Esophagus muscularis mucosa (tissue), 4 donors: ENCODE data around the gene TUSC2. TPM values are rescaled to one million over a fixed set of nuclear protein-coding genes. Genes with fewer than 3 reads are reported as not detected.

Source experiments
- DNase-seq: peaks from one replicate; pipeline ENCODE4 v3.0.0-alpha.2; 2017; ENCODE audit errors: extremely low spot score
- H3K27ac ChIP-seq, 4 donors: fragments of 200-600 bp; sonication (generic); replicated peaks in 1 of 4; 1 replicate in 3 of 4; 2 replicates in 1 of 4; pipeline ENCODE4 v1.5.1; 2016 to 2019; ENCODE audit warnings: mild to moderate bottlenecking in 1 of 4
- H3K27me3 ChIP-seq, 4 donors: fragments of 200-600 bp; sonication (generic); one replicate each; pipeline versions ENCODE4 v1.5.1 to v1.6.0; 2016 to 2019
- H3K36me3 ChIP-seq, 4 donors: fragments of 200-600 bp; sonication (generic); one replicate each; pipeline ENCODE4 v1.5.1; 2016 to 2019
- H3K4me1 ChIP-seq, 4 donors: fragments of 200-600 bp; sonication (generic); one replicate each; pipeline ENCODE4 v1.5.1; 2016 to 2019
- H3K4me3 ChIP-seq, 4 donors: fragments of 200-600 bp; sonication (generic); 1 replicate in 2 of 4; 2 replicates in 2 of 4; pipeline ENCODE4 v1.5.1; 2016 to 2019; ENCODE audit warnings: mild to moderate bottlenecking in 4 of 4, moderate library complexity in 1 of 4
- H3K9me3 ChIP-seq, 4 donors: fragments of 200-600 bp; sonication (generic); 1 replicate in 3 of 4; 2 replicates in 1 of 4; pipeline ENCODE4 v1.5.1; 2016 to 2019
- CTCF ChIP-seq, 3 experiments: fragments of 200-600 bp in 2 of 3; fragments of 450-650 bp in 1 of 3; sonication (generic) in 2 of 3; IDR thresholded peaks; one replicate each; pipeline ENCODE4 v1.5.1; 2017 to 2019; ENCODE audit warnings: antibody characterized with exemption in 3 of 3, mild to moderate bottlenecking in 2 of 3, moderate library complexity in 1 of 3
- EP300 ChIP-seq: sonication (generic); formaldehyde crosslinking; IDR thresholded peaks from one replicate; pipeline ENCODE4 v1.6.1; 2017; ENCODE audit warnings: antibody characterized with exemption
- POLR2A ChIP-seq: fragments of 450-650 bp; IDR thresholded peaks from one replicate; pipeline ENCODE4 v1.6.1; 2017; ENCODE audit warnings: antibody characterized with exemption, moderate library complexity, mild to moderate bottlenecking, low read depth
- POLR2AphosphoS5 ChIP-seq, 2 donors: sonication (generic); formaldehyde crosslinking; IDR thresholded peaks; one replicate each; pipeline ENCODE4 v1.6.1; 2017; ENCODE audit warnings: antibody characterized with exemption in 2 of 2
- WGBS: methylation state at CpG from one replicate; pipeline ENCODE4 v1.1.5; 2018; 5-methylcytosine and 5-hydroxymethylcytosine counted together
- intact Hi-C: fragments of 100-400 bp; cut with DNase I; formaldehyde crosslinking; loops from one replicate; pipeline ENCODE4 v1.15.1; 2023
- total RNA-seq, 4 donors: library from RNA; depleted of rRNA; stranded (reverse); fragments of >200 nt; gene quantifications; one replicate each; pipeline versions ENCODE4 v1.1.0 to v1.2.1, GENCODE V29; 2016

Gene TUSC2
- total RNA-seq, 4 donors from 2014 or later, result 18.7 to 40.6 (median 37.5) TPM

GRCh38 chr3:50275996-50276761 is 51.8 kb downstream of the TUSC2 start:
- DNase-seq, result no peak
- Histone ChIP-seq H3K27me3 (peaks cover 0 to 40% (median 5%) of the 10 kb centered on the region in 4 donors), H3K4me3 (no peak overlapping the region), H3K27ac (no peak overlapping the region), H3K9me3 (no peaks in the 10 kb centered on the region), H3K36me3 (peaks cover 0 to 24% (median 9%) of the 10 kb centered on the region in 4 donors), H3K4me1 (peaks cover 30 to 60% (median 46%) of the 10 kb centered on the region in 4 donors)
- no peak for TF ChIP-seq EP300
- TF ChIP-seq CTCF (IDR thresholded peaks at IDR 0.05), result no peak
- TF ChIP-seq POLR2AphosphoS5 (IDR thresholded peaks at IDR 0.05), result no peak
- intact Hi-C loops, result no loop called here
- 50% methylated on average over 42 of the region's 79 CpGs for WGBS

- Histone ChIP-seq H3K4me1 (peaks cover 30 to 65% (median 46%) of the 10 kb centered on the region in 4 donors), H3K9me3 (no peaks in the 10 kb centered on the region), H3K36me3 (peaks cover 0 to 24% (median 9%) of the 10 kb centered on the region in 4 donors), H3K4me3 (peak overlapping the region in 2 of 4 donors; percentile 5 to 10), H3K27me3 (peaks cover 0 to 40% (median 5%) of the 10 kb centered on the region in 4 donors), H3K27ac (no peak overlapping the region)
- 59% methylated on average over 14 of the region's 65 CpGs for WGBS
- DNase-seq, result no peak
- intact Hi-C loops, result no loop called here
- no peak for TF ChIP-seq CTCF (IDR thresholded peaks at IDR 0.05)
- no peak for TF ChIP-seq POLR2AphosphoS5 (IDR thresholded peaks at IDR 0.05)
- no peak for TF ChIP-seq EP300
- no peak for TF ChIP-seq POLR2A
These were observed 52.7 kb downstream of the TUSC2 start for GRCh38 chr3:50275141-50275995.

Other genes starting within 250 kb of the TUSC2 start
- gene RBM5, start 239.3 kb downstream of the TUSC2 start, total RNA-seq, result 100 to 1,000 TPM in 2 of 4 donors, 10 to 100 TPM in 2; 78.0 to 161 (median 95.8) TPM
- gene SEMA3F, start 172.9 kb downstream of the TUSC2 start, total RNA-seq, result 10 to 100 TPM; 11.9 to 46.5 (median 23.3) TPM
- not detected for gene GNAT1, start 136.6 kb downstream of the TUSC2 start, total RNA-seq
- under 1 TPM in 2 of 4 donors, not detected in 2; 0.11 to 0.39 TPM for gene SLC38A3, start 123.0 kb downstream of the TUSC2 start, total RNA-seq
- gene GNAI2, start 92.0 kb downstream of the TUSC2 start, total RNA-seq, result 100 to 1,000 TPM; 149 to 297 (median 239) TPM
- 10 to 100 TPM; 37.4 to 66.6 (median 46.4) TPM for gene SEMA3B, start 59.1 kb downstream of the TUSC2 start, total RNA-seq
- not detected for gene LSMEM2, start 49.1 kb downstream of the TUSC2 start, total RNA-seq
- 100 to 1,000 TPM in 1 of 4 donors, 10 to 100 TPM in 3; 49.4 to 106 (median 85.8) TPM for gene IFRD2, start 35.8 kb downstream of the TUSC2 start, total RNA-seq
- 1 to 10 TPM; 2.1 to 6.7 (median 3.4) TPM for gene HYAL3, start 28.8 kb downstream of the TUSC2 start, total RNA-seq
- 1 to 10 TPM; 6.8 to 9.5 (median 8.0) TPM for gene NAA80, start 28.8 kb downstream of the TUSC2 start, total RNA-seq
- 10 to 100 TPM in 1 of 4 donors, 1 to 10 TPM in 3; 8.3 to 15.6 (median 9.0) TPM for gene HYAL1, start 24.6 kb downstream of the TUSC2 start, total RNA-seq
- gene HYAL2, start 5.5 kb downstream of the TUSC2 start, total RNA-seq, result 100 to 1,000 TPM in 2 of 4 donors, 10 to 100 TPM in 2; 37.4 to 114 (median 97.2) TPM
- gene RASSF1, start 12.6 kb upstream of the TUSC2 start, total RNA-seq, result 10 to 100 TPM; 28.7 to 44.2 (median 33.2) TPM
- under 1 TPM in 3 of 4 donors, not detected in 1; 0.50 to 0.57 (median 0.52) TPM for gene ZMYND10, start 17.5 kb upstream of the TUSC2 start, total RNA-seq
- 10 to 100 TPM; 10.4 to 16.7 (median 14.2) TPM for gene NPRL2, start 22.6 kb upstream of the TUSC2 start, total RNA-seq
- 10 to 100 TPM in 1 of 4 donors, 1 to 10 TPM in 3; 5.4 to 12.4 (median 8.1) TPM for gene CYB561D2, start 22.6 kb upstream of the TUSC2 start, total RNA-seq
- 10 to 100 TPM; 37.0 to 85.6 (median 66.3) TPM for gene TMEM115, start 31.3 kb upstream of the TUSC2 start, total RNA-seq
- 1 to 10 TPM in 2 of 4 donors, under 1 TPM in 2; 0.84 to 2.8 (median 1.1) TPM for gene CACNA2D2, start 175.4 kb upstream of the TUSC2 start, total RNA-seq
- gene C3orf18, start 239.5 kb upstream of the TUSC2 start, total RNA-seq, result 10 to 100 TPM; 13.6 to 23.8 (median 18.9) TPM
- gene HEMK1, start 241.3 kb upstream of the TUSC2 start, total RNA-seq, result 10 to 100 TPM in 1 of 4 donors, 1 to 10 TPM in 3; 4.6 to 10.6 (median 6.3) TPM